ACHN (cell line): ENCODE results near the gene TAB3.

ENCODE experiments used
- DNase-seq: peaks from one replicate; pipeline ENCODE4 v3.0.0-alpha.2; 2015
- in situ Hi-C: cut with HindIII; loops from 2 replicates; pipeline ENCODE4 v1.10.0; 2017; ENCODE audit warnings: low sequenced_read_pairs, low pct_ligation_motif_present, low pct_unique_long_range_greater_than_20kb

Gene TAB3

GRCh38 chrX:30791296-30792278 lies 97.5 kb downstream of the TAB3 start:
- DNase-seq: no peak

GRCh38 chrX:30787012-30787411 lies 102.0 kb downstream of the TAB3 start:
- DNase-seq: no peak
- in situ Hi-C loops: no loop called here

More at GRCh38 chrX:30791296-30792278, 97.5 kb downstream of the TAB3 start:
- in situ Hi-C loops: no loop called here

DNA sequence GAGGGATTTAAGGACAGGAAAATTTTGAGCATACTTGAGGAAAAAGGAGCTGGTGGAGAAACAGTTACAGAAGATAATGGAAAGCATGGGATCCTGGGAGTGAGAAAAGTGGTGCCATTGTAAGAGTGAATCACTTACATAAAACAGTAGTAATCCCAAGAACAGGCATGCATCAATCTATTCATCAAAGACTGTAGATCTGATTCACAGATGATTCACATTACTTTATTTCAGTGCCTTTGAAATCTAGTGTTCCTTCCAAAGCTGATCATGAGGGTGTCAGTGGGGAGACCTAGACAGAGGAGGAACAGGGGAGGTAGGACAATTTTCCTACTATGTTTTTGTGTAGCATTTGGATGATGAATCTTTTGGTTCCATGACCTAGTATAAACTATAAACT lies 102.7 kb downstream of the TAB3 start:
- DNase-seq: no peak
- in situ Hi-C loops: no loop called here

GRCh38 chrX:30781711-30782444 lies 107.2 kb downstream of the TAB3 start:
- no peak for DNase-seq
- in situ Hi-C loops: no loop called here

- DNase-seq: no peak
- in situ Hi-C loops: no loop called here
Observed at GRCh38 chrX:30779453-30780030, 109.5 kb downstream of the TAB3 start.

DNA sequence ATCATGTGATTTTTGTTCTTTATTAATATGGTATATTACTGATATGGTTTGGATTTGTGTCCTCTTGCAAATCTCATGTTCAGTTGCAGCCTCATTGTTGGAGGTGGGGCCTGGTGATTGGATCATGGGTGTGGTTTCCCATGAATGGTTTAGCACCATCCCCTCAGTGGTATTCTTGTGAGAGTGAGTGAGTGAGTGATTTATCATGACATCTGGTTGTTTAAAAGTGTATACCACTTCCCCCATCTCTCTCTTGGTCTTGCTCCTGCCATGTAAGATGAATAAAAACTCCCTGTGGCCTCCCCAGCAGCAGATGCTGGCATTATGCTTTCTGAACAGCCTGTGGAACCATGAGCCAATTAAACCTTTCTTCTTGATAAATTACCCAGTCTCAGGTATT lies 111.5 kb downstream of the TAB3 start:
- DNase-seq: no peak
- in situ Hi-C loops: no loop called here
